Gastrocnemius medialis (tissue), 4 donors: ENCODE data around the gene PSD4. TPM values are rescaled to one million over a fixed set of nuclear protein-coding genes. Genes with fewer than 3 reads are reported as not detected.

ENCODE experiments used
- ATAC-seq, 2 donors: fragments of 150-250 bp; one replicate each; pipeline ENCODE4 v1.9.1; 2016
- DNase-seq, 2 donors: peaks; one replicate each; pipeline ENCODE4 v3.0.0-alpha.2; 2019
- H3K27ac ChIP-seq, 4 donors: fragments of 200-600 bp; sonication (generic); 1 replicate in 1 of 4; 2 replicates in 3 of 4; pipeline ENCODE4 v1.5.1; 2016 to 2018; ENCODE audit warnings: mild to moderate bottlenecking in 2 of 4, moderate library complexity in 1 of 4
- H3K27me3 ChIP-seq, 3 donors: fragments of 200-600 bp; sonication (generic) in 2 of 3; 1 replicate in 1 of 3; 2 replicates in 2 of 3; pipeline versions ENCODE4 v1.5.1 to v1.6.0; 2016 to 2019; ENCODE audit warnings: mild to moderate bottlenecking in 1 of 3, moderate library complexity in 1 of 3
- H3K36me3 ChIP-seq, 2 donors: fragments of 200-600 bp; sonication (generic) in 1 of 2; one replicate each; pipeline ENCODE4 v1.5.1; 2017 to 2018
- H3K4me1 ChIP-seq, 2 donors: fragments of 200-600 bp; sonication (generic) in 1 of 2; one replicate each; pipeline ENCODE4 v1.5.1; 2016 to 2017; ENCODE audit warnings: mild to moderate bottlenecking in 2 of 2
- H3K4me3 ChIP-seq, 4 donors: fragments of 200-600 bp; sonication (generic) in 3 of 4; 1 replicate in 1 of 4; 2 replicates in 3 of 4; pipeline ENCODE4 v1.5.1; 2016 to 2019; ENCODE audit warnings: mild to moderate bottlenecking in 2 of 4
- H3K9me3 ChIP-seq, 3 donors: fragments of 200-600 bp; sonication (generic) in 2 of 3; 1 replicate in 1 of 3; 2 replicates in 2 of 3; pipeline ENCODE4 v1.5.1; 2016 to 2019
- CTCF ChIP-seq, 5 experiments: fragments of 450-650 bp in 3 of 5; fragments of 200-600 bp in 2 of 5; sonication (generic) in 2 of 5; IDR thresholded peaks in 4 of 5; conservative IDR thresholded peaks in 1 of 5; 1 replicate in 4 of 5; 2 replicates in 1 of 5; pipeline ENCODE4 v1.5.1; 2016 to 2019; ENCODE audit warnings: antibody characterized with exemption in 5 of 5, mild to moderate bottlenecking in 3 of 5, moderate library complexity in 3 of 5
- POLR2A ChIP-seq, 2 donors: fragments of 450-650 bp; IDR thresholded peaks; one replicate each; pipeline ENCODE4 v1.6.1; 2017; ENCODE audit warnings: antibody characterized with exemption in 2 of 2, mild to moderate bottlenecking in 2 of 2, moderate library complexity in 2 of 2
- in situ Hi-C, 4 donors: fragments of 200-750 bp; cut with MboI; loops; one replicate each; pipeline versions ENCODE4 v1.15.0 to v1.8.0; 2017; ENCODE audit warnings: low sequenced_read_pairs in 4 of 4
- intact Hi-C: fragments of 100-400 bp; cut with DNase I; formaldehyde crosslinking; loops from one replicate; pipeline ENCODE4 v1.15.1; 2023; ENCODE audit warnings: low total_unique reads
- total RNA-seq, 4 donors: library from RNA; depleted of rRNA; stranded (reverse); fragments of >200 nt; gene quantifications; one replicate each; pipeline versions ENCODE4 v1.1.0 to v1.2.3, GENCODE V29; 2016

Gene PSD4
- total RNA-seq, 4 donors from 2014 or later: 0.32 to 1.3 (median 1.2) TPM

- ATAC-seq (no peak), DNase-seq (no peak)
- Histone ChIP-seq H3K36me3 (no peaks in the 10 kb centered on the region), H3K9me3 (no peaks in the 10 kb centered on the region), H3K4me1 (no peaks in the 10 kb centered on the region), H3K27me3 (no peaks in the 10 kb centered on the region), H3K27ac (no peak overlapping the region), H3K4me3 (no peak overlapping the region)
- TF ChIP-seq POLR2A (IDR thresholded peaks at IDR 0.05) (no peak), CTCF (IDR thresholded peaks at IDR 0.05 in 4 of 5, conservative IDR thresholded peaks at IDR 0.05 in 1 of 5) (no peak)
- in situ Hi-C loops: no loop called here
- intact Hi-C loops: no loop called here
Measured at GRCh38 chr2:113220970-113221708, 47.4 kb downstream of the PSD4 start.

GRCh38 chr2:113221846-113222245, 48.1 kb downstream of the PSD4 start:
- no peaks in the 10 kb centered on the region for H3K4me1 ChIP-seq
- no peaks in the 10 kb centered on the region for H3K36me3 ChIP-seq
- H3K9me3 ChIP-seq: no peaks in the 10 kb centered on the region
- in situ Hi-C loops (no loop called here), intact Hi-C loops (no loop called here)
- H3K4me3 ChIP-seq: no peak overlapping the region
- no peak for TF ChIP-seq CTCF (IDR thresholded peaks at IDR 0.05 in 4 of 5, conservative IDR thresholded peaks at IDR 0.05 in 1 of 5)
- TF ChIP-seq POLR2A (IDR thresholded peaks at IDR 0.05): no peak
- H3K27ac ChIP-seq: no peak overlapping the region
- no peak for DNase-seq
- H3K27me3 ChIP-seq: no peaks in the 10 kb centered on the region
- no peak for ATAC-seq

- no peak overlapping the region for H3K27ac ChIP-seq
- in situ Hi-C loops (no loop called here), intact Hi-C loops (no loop called here)
- no peaks in the 10 kb centered on the region for H3K4me1 ChIP-seq
- TF ChIP-seq POLR2A (IDR thresholded peaks at IDR 0.05) (no peak), CTCF (IDR thresholded peaks at IDR 0.05 in 4 of 5, conservative IDR thresholded peaks at IDR 0.05 in 1 of 5) (no peak)
- H3K27me3 ChIP-seq: no peaks in the 10 kb centered on the region
- H3K9me3 ChIP-seq: no peaks in the 10 kb centered on the region
- H3K36me3 ChIP-seq: no peaks in the 10 kb centered on the region
- no peak overlapping the region for H3K4me3 ChIP-seq
- ATAC-seq (no peak), DNase-seq (no peak)
Measured at GRCh38 chr2:113223813-113224212, 50.0 kb downstream of the PSD4 start.

GRCh38 chr2:113224647-113225236, 51.0 kb downstream of the PSD4 start:
- H3K27ac ChIP-seq: no peak overlapping the region
- DNase-seq: no peak
- no peak overlapping the region for H3K4me3 ChIP-seq
- ATAC-seq: no peak
- H3K27me3 ChIP-seq: no peaks in the 10 kb centered on the region
- intact Hi-C loops: no loop called here
- H3K9me3 ChIP-seq: no peaks in the 10 kb centered on the region
- no peaks in the 10 kb centered on the region for H3K36me3 ChIP-seq
- no peaks in the 10 kb centered on the region for H3K4me1 ChIP-seq
- in situ Hi-C loops: no loop called here
- TF ChIP-seq POLR2A (IDR thresholded peaks at IDR 0.05) (no peak), CTCF (IDR thresholded peaks at IDR 0.05 in 4 of 5, conservative IDR thresholded peaks at IDR 0.05 in 1 of 5) (no peak)
